Esophagus muscularis mucosa (tissue), 4 donors: ENCODE data around the gene NXPE3.
"Not testable (repeated sequence)": the region's sequence is repeated elsewhere in the genome, so short reads cannot be mapped to it uniquely, and the experiment has no call there.

Source experiments
- EP300 ChIP-seq: sonication (generic); formaldehyde crosslinking; IDR thresholded peaks from one replicate; pipeline ENCODE4 v1.6.1; 2017; ENCODE audit warnings: antibody characterized with exemption
- POLR2A ChIP-seq: fragments of 450-650 bp; IDR thresholded peaks from one replicate; pipeline ENCODE4 v1.6.1; 2017; ENCODE audit warnings: antibody characterized with exemption, moderate library complexity, mild to moderate bottlenecking, low read depth
- TF ChIP-seq, protein P1 (sequence below), 3 experiments: fragments of 200-600 bp in 2 of 3; fragments of 450-650 bp in 1 of 3; sonication (generic) in 2 of 3; IDR thresholded peaks; one replicate each; pipeline ENCODE4 v1.5.1; 2017 to 2019; ENCODE audit warnings: antibody characterized with exemption in 3 of 3, mild to moderate bottlenecking in 2 of 3, moderate library complexity in 1 of 3

- not testable (repeated sequence) for TF ChIP-seq POLR2A, EP300
- TF ChIP-seq, protein P1, sequence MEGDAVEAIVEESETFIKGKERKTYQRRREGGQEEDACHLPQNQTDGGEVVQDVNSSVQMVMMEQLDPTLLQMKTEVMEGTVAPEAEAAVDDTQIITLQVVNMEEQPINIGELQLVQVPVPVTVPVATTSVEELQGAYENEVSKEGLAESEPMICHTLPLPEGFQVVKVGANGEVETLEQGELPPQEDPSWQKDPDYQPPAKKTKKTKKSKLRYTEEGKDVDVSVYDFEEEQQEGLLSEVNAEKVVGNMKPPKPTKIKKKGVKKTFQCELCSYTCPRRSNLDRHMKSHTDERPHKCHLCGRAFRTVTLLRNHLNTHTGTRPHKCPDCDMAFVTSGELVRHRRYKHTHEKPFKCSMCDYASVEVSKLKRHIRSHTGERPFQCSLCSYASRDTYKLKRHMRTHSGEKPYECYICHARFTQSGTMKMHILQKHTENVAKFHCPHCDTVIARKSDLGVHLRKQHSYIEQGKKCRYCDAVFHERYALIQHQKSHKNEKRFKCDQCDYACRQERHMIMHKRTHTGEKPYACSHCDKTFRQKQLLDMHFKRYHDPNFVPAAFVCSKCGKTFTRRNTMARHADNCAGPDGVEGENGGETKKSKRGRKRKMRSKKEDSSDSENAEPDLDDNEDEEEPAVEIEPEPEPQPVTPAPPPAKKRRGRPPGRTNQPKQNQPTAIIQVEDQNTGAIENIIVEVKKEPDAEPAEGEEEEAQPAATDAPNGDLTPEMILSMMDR (IDR thresholded peaks at IDR 0.05), result not testable (repeated sequence)
These were observed 25.5 kb upstream of the NXPE3 start for GRCh38 chr3:101753386-101754113.
